Stimulated activated CD8-positive, alpha-beta memory T cell treated with anti-CD3 and anti-CD28 coated beads, Interleukin-7, amount 100 ng/mL, for 4 hours (primary cell): Measurements from ENCODE around the gene VASP.
"Not testable (repeated sequence)": the region's sequence is repeated elsewhere in the genome, so short reads cannot be mapped to it uniquely, and the experiment has no call there.

Experiments used
- DNase-seq, 2 donors: peaks; one replicate each; pipeline ENCODE4 v3.0.0-alpha.2; 2020; ENCODE audit warnings: low read depth in 2 of 2

Gene VASP

GRCh38 chr19:45497791-45498190 lies 9.5 kb upstream of the VASP start:
- no peak for DNase-seq

DNA sequence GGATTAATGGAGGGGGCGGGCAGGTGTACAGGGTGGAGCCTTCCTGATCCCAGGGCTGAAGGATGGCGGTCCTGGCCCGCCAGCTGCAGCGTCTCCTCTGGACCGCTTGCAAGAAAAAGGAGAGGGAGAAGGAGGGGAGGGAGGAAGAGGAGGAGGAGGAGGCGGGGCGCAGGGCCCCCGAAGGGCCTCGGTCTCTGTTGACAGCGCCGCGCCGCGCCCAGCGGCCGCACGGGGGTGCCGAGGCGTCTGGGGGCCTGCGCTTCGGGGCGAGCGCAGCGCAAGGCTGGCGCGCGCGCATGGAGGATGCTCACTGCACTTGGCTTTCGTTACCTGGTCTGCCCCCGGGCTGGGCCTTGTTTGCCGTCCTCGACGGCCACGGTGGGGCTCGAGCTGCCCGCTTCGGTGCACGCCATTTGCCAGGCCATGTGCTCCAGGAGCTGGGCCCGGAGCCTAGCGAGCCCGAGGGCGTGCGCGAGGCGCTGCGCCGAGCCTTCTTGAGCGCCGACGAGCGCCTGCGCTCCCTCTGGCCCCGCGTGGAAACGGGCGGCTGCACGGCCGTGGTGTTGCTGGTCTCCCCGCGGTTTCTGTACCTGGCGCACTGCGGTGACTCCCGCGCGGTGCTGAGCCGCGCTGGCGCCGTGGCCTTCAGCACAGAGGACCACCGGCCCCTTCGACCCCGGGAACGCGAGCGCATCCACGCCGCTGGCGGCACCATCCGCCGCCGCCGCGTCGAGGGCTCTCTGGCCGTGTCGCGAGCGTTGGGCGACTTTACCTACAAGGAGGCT lies 8.7 kb upstream of the VASP start, which contains the start of gene PPM1N:
PPM1N (plus strand) TSS at position 33 of the 785 bp plus-strand sequence; CDS start at position 63, 30 bp downstream.
- DNase-seq, result peak in 1 of 2 donors; percentile 68

DNA sequence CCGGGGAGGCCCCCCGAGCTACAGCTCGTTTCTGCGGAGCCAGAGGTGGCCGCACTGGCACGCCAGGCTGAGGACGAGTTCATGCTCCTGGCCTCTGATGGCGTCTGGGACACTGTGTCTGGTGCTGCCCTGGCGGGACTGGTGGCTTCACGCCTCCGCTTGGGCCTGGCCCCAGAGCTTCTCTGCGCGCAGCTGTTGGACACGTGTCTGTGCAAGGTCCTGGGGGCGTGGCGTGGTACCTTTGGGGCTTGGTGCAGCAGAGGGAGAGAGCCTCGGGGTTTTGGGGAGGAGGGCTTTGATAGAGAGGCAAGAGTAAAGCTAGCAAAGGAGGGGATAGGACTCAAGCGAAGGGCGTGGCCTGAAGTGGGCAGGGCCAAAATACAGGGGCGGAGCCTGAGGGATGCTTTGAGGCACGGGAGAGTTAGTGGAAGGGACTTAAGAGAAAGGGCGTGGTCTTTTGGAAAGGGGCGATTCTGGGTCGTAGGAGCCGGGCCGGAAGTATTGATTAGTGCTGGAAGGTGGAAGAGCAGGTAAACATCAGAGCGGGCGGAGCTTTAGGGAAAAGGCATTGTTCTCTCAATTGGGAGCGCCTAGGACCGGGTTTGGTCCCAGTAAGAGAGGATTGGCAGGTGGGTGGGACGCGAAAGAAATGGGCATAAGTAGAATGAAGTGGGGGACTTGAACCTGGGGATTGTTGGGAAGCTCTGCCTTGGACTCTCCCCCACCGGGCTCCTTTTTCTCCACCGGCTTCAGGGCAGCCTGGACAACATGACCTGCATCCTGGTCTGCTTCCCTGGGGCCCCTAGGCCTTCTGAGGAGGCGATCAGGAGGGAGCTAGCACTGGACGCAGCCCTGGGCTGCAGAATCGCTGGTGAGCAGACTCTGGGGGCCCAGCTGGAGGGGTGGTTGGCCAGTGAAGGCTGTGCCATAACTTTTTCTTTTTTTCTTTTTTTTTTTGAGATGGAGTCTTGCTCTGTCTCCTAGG lies 7.8 kb upstream of the VASP start:
- DNase-seq, result peak; percentile 53 to 54

- no peak for DNase-seq
Observed at GRCh38 chr19:45500918-45501729, 6.2 kb upstream of the VASP start.

- DNase-seq, result no peak
Observed at GRCh38 chr19:45501730-45502014, 5.6 kb upstream of the VASP start.

DNA sequence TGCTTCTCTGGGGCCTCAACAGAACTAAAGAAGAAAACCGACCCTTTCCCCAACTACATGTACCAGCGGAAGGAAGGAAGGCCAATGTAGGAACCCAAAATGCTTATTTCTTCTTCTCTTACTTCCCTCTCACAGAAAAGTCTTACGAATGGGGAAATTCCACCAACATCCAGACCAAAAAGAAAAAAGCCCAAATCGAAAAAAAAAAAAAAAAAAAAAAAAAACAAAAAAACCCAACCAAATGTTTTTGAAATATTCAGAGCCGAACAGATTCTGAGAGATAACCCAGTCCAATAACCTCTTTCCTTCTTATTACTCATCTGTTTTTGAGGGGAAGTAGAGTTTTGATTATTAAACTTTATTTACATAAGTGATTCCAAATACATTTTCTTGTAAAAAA lies 5.2 kb upstream of the VASP start:
- no peak for DNase-seq

- no peak for DNase-seq
Observed at GRCh38 chr19:45503909-45504308, 3.4 kb upstream of the VASP start.

GRCh38 chr19:45505151-45505995 lies 1.9 kb upstream of the VASP start:
- DNase-seq, result no peak

DNA sequence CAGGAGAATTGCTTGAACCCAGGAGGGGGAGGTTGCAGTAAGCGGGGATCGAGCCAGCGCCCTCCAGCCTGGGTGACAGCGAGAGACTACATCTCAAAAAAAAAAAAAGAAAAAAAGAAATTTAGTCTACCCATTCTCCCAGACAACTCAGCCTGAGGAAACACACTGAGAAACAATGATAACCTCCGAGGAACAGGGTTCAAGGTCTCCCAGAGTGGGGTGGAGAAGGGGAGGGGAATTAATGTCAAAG lies 1.4 kb upstream of the VASP start:
- no peak for DNase-seq

DNA sequence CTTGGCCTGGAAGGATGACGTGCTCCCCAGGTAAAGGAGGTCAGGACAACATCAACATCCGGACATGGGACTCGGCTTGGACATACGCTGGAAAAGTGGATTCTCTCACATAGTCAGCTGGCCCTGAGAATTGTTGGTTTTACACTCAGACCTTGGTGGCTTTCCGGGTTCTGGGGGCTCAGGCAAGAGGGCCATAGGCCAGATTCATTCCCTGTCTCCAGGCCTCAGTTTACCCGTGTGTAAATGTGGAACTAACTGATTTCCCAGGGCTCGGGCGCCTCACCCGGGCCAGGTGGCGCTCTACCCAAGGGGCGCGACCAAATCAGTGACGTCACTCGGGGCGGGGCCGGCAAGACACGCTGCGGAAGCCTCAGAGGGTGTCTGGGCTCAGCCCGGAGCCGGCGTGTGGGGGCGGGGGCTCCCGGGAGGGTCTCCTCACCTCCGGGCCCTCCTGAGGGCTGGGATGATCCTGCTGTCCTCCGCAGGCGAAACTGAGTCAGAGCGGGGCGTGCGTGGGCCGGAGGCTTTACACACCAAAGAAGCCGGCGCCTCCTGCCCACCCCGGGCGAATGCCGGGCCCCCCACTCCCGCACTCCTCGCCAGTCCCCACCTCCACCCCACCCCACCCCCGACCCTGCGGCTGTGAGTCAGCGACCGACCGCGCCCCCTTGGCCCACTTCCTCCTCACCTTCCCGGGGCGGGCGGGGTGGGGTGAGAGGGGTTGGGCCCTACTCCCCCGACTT lies 862 bp upstream of the VASP start:
- DNase-seq, result peak; percentile 98 to 100

DNA sequence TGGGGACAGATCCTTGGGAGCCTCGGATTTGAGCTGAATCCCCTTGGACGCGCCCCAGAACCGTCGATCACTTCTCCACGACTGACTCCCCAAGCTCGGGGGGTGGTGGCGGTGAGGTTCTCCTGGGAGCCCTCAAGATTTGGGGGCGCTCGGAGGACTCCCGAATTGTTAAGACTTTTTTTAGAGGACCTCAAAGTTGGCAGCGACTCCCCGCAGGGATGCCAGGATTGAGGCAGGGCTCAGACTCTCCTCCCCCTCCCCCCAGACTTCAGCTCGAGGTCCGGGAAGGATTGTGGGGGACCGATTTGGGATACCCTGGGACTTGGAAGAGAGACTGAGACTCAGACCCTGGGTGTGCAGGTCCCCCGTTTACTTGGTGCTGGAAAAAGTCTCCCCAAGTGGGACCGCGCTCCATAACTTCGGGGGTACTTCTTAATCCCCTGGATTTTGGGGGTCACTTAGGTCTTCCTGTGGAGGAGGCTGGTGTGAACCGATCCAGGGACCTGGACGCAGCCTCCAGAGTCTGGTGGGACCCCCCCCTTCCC lies 665 bp downstream of the VASP start:
- DNase-seq, result no peak

GRCh38 chr19:45508417-45508860 lies 1.2 kb downstream of the VASP start:
- peak in 1 of 2 donors; percentile 61 for DNase-seq

GRCh38 chr19:45508861-45509691 lies 1.8 kb downstream of the VASP start:
- DNase-seq, result no peak

DNA sequence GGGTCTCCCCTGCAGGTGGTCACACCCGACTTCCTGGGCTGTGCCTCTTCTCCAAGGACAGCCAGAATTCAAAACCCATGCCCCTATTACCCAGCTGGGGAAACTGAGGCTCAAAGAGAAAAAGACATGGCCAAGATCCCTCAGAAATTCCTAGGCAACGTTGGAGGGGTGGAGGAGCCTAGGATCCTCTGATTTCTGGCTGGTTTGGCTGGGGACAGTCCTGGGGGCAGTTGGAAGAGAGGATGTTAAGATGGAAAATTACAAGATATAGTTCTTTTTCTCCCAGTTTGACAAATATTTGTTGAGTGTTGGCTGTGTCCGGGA lies 2.4 kb downstream of the VASP start:
- DNase-seq, result no peak

DNA sequence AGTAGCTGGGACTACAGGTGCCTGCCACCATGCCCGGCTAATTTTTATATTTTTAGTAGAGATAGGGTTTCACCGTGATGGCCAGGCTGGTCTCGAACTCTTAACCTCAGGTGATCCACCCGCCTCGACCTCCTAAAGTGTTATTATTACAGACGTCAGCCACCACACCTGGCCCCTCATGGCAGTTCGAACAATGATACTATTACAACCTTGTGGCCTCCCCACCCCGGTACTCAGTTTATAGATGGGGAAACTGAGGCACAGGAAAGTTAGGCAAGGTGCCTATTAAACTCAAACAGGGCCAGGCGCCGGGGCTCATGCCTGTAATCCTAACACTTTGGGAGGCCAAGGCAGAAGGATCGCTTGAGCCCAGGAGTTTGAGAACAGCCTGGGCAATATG lies 3.1 kb downstream of the VASP start:
- DNase-seq, result not testable (repeated sequence)

DNA sequence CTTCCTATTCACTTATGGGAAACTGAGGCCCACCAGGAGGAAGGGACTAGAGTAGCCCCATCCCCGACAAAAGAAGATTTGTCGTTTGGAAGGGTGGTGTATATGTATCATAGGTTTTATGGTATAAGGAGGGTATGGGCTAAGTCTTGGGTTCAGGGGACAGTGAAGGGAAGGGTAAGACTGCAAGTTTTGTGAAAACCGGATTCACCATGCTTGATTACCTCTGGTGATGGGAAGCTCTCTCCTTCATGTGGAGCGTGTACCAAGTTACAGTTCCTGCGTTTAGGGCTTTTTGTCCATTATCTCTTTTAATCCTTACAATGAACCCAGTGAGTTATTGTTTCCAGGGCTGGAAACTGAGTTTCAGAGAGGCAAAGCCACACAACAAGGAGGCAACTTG lies 3.8 kb downstream of the VASP start:
- no peak for DNase-seq

DNA sequence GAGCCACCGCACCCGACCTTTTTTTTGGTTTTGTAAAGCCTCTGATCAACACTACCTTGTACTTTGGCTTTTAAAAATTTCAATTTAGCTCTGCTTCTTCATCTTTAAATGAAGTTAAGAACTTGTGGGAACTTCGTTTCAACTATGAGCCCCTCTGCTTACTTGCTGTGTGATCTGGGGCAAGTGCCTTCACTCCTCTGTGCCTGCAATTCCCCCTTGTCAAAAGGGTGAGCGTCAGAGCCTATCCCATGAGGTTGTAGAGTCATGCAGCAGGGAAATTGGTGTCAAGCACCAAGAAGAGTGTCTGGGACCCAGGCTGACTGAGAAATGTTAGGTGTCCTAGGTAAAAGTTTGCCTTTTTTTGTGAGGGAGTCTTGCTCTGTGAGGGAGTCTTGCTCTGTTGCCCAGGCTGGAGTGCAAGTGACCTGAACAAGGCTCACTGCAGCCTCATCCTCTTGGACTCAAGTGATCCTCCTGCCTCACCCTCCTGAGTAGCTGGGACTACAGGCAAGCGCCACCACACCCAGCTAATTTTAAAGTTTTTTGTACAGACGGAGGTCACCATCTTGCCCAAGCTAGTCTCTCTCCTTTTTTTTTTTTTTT lies 5.7 kb downstream of the VASP start:
- DNase-seq, result no peak

DNA sequence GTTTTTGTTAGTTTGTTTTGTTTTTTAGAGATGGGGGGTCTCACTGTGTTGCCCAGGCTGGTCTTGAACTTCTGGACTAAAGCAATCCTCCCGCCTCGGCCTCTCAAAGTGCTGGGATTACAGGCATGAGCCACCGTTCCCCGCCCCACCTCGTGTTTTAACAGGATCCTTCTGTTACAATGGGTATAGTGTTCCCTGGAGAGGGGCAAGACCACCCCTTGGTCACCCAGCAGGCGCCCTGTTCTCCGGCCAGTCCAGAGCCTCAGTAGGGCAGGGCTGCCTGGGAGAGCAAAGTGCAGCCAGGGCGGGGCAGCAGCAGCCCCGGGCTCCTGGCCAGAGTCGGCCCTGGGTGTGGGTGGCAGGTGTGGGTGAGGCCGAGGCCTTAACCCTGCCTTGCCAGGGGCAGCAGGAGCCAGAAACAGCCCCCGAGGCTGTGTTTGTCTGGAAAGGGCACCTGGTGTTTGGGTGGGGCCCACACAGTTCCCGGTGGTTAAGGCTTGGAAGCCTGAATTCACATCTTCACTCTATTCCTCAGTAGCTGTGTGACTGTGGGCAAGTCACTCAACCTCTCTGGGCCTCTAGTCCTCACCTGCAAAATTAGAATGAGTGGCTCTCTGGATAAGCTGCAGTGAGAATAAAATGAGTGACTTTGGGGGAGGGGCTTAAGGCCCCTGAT lies 7.2 kb downstream of the VASP start:
- no peak for DNase-seq
